Spleen (tissue), 7 donors: ENCODE data around the gene CAMP.
"Not testable (repeated sequence)": the region's sequence is repeated elsewhere in the genome, so short reads cannot be mapped to it uniquely, and the experiment has no call there.

Experiments
- CTCF ChIP-seq, 11 experiments: fragments of 200-600 bp in 7 of 11; fragments of 450-650 bp in 4 of 11; sonication (generic) in 4 of 11; IDR thresholded peaks in 8 of 11; conservative IDR thresholded peaks in 3 of 11; 1 replicate in 7 of 11; 2 replicates in 4 of 11; pipeline versions ENCODE4 v1.4.0 to v1.8.0; 2016 to 2021; ENCODE audit warnings: antibody characterized with exemption in 11 of 11, inconsistent platforms in 4 of 11, mild to moderate bottlenecking in 1 of 11
- POLR2A ChIP-seq, 3 donors: fragments of 450-650 bp; IDR thresholded peaks; one replicate each; pipeline ENCODE4 v1.5.1; 2017; ENCODE audit warnings: antibody characterized with exemption in 3 of 3, mild to moderate bottlenecking in 1 of 3
- POLR2AphosphoS5 ChIP-seq, 3 donors: sonication (generic); formaldehyde crosslinking; IDR thresholded peaks; one replicate each; pipeline ENCODE4 v1.5.1; 2017; ENCODE audit warnings: antibody characterized with exemption in 3 of 3
- donor health status: DM: no; HTN: no; CAD: no; lungs with moderate emphysema.
- donor health status: DM: no; HTN: no; CAD: no.
- donor health status: DM: no; HTN: no; CAD: no.

- not testable (repeated sequence) for TF ChIP-seq CTCF (IDR thresholded peaks at IDR 0.05 in 8 of 11, conservative IDR thresholded peaks at IDR 0.05 in 3 of 11); POLR2A (IDR thresholded peaks at IDR 0.05); POLR2AphosphoS5 (IDR thresholded peaks at IDR 0.05)
These were observed 47.9 kb downstream of the CAMP start for GRCh38 chr3:48271223-48271622.
